ENCODE results near the gene SLC6A7. TPM values are rescaled to one million over a fixed set of nuclear protein-coding genes. Genes with fewer than 3 reads are reported as not detected.
"Not testable (repeated sequence)": the region's sequence is repeated elsewhere in the genome, so short reads cannot be mapped to it uniquely, and the experiment has no call there.

Gene SLC6A7
- polyA plus RNA-seq, 1 experiment = not detected

- POLR2A ChIA-PET = no interaction called here
- no peak overlapping the region for H3K4me3 ChIP-seq (ENCODE audit: low read depth, low read length)
- H3K27me3 ChIP-seq (ENCODE audit: control insufficient read depth, insufficient read depth, low read length) = no peaks in the 10 kb centered on the region
- no peak for TF ChIP-seq CTCF (IDR thresholded peaks at IDR 0.05; ENCODE audit: insufficient read depth, low read depth, low read length)
- CTCF ChIA-PET = interaction anchor here (0.9 to 1.4 kb wide), 4 partner anchors 9 to 183 kb away, joined by 3 to 10 read pairs (median 3); no protein-coding TSS in a partner anchor
- DNase-seq (ENCODE audit: low read depth) = no peak
- no peaks in the 10 kb centered on the region for H3K36me3 ChIP-seq (ENCODE audit: control insufficient read depth, insufficient read depth, low read length)
Measured at GRCh38 chr5:150227606-150228273, 37.9 kb downstream of the SLC6A7 start.

GRCh38 chr5:150229571-150229970, 39.7 kb downstream of the SLC6A7 start:
- no peak for TF ChIP-seq CTCF (IDR thresholded peaks at IDR 0.05; ENCODE audit: insufficient read depth, low read depth, low read length)
- Histone ChIP-seq H3K36me3 (ENCODE audit: control insufficient read depth, insufficient read depth, low read length) (no peaks in the 10 kb centered on the region), H3K27me3 (ENCODE audit: control insufficient read depth, insufficient read depth, low read length) (no peaks in the 10 kb centered on the region), H3K4me3 (ENCODE audit: low read depth, low read length) (no peak overlapping the region)
- POLR2A ChIA-PET = no interaction called here
- no peak for DNase-seq (ENCODE audit: low read depth)
- CTCF ChIA-PET = interaction anchor here (1.4 kb wide), 1 partner anchor 120 kb away, joined by 4 read pairs; no protein-coding TSS in a partner anchor

GRCh38 chr5:150230842-150231241, 41.0 kb downstream of the SLC6A7 start:
- DNase-seq (ENCODE audit: low read depth) = no peak
- Histone ChIP-seq H3K4me3 (ENCODE audit: low read depth, low read length) (no peak overlapping the region), H3K36me3 (ENCODE audit: control insufficient read depth, insufficient read depth, low read length) (no peaks in the 10 kb centered on the region), H3K27me3 (ENCODE audit: control insufficient read depth, insufficient read depth, low read length) (no peaks in the 10 kb centered on the region)
- CTCF ChIA-PET = interaction anchor here (0.7 kb wide), 1 partner anchor 39 kb away, joined by 3 read pairs; no protein-coding TSS in a partner anchor
- no peak for TF ChIP-seq CTCF (IDR thresholded peaks at IDR 0.05; ENCODE audit: insufficient read depth, low read depth, low read length)
- POLR2A ChIA-PET = no interaction called here

- CTCF ChIA-PET = interaction anchor here (0.7 to 2.0 kb wide), 6 partner anchors 9 to 203 kb away, joined by 3 to 5 read pairs (median 4); no protein-coding TSS in a partner anchor
- POLR2A ChIA-PET = not testable (repeated sequence)
Measured at GRCh38 chr5:150233706-150234105, 43.8 kb downstream of the SLC6A7 start.

GRCh38 chr5:150234576-150235499, 45.0 kb downstream of the SLC6A7 start:
- ChIA-PET CTCF (interaction anchor here (1.3 to 2.0 kb wide), 2 partner anchors 8 to 17 kb away, joined by 4 read pairs; no protein-coding TSS in a partner anchor), POLR2A (no interaction called here)
- Histone ChIP-seq H3K27me3 (ENCODE audit: control insufficient read depth, insufficient read depth, low read length) (no peaks in the 10 kb centered on the region), H3K36me3 (ENCODE audit: control insufficient read depth, insufficient read depth, low read length) (no peaks in the 10 kb centered on the region), H3K4me3 (ENCODE audit: low read depth, low read length) (no peak overlapping the region)
- no peak for DNase-seq (ENCODE audit: low read depth)
- no peak for TF ChIP-seq CTCF (IDR thresholded peaks at IDR 0.05; ENCODE audit: insufficient read depth, low read depth, low read length)

More at GRCh38 chr5:150233706-150234105, 43.8 kb downstream of the SLC6A7 start:
- H3K27me3 ChIP-seq (ENCODE audit: control insufficient read depth, insufficient read depth, low read length); DNase-seq (ENCODE audit: low read depth); H3K4me3 ChIP-seq (ENCODE audit: low read depth, low read length); H3K36me3 ChIP-seq (ENCODE audit: control insufficient read depth, insufficient read depth, low read length): not testable (repeated sequence)
